GM19463 (cell line): ENCODE results near the gene NPM1.
A peak's percentile ranks its signal among the peaks of the same experiment; 100 is the strongest.
"Not testable (repeated sequence)": the region's sequence is repeated elsewhere in the genome, so short reads cannot be mapped to it uniquely, and the experiment has no call there.

Source experiments
- ATAC-seq: cut with Tn5 transposase; IDR thresholded peaks from one replicate; pipeline ENCODE4 v1.9.1; 2021; ENCODE audit warnings: mild to moderate bottlenecking, moderate library complexity; ENCODE audit not compliant: unreplicated experiment

Gene NPM1

GRCh38 chr5:171387345-171387969 is at the start of gene NPM1:
NPM1 (plus strand) TSS chr5:171387849; CDS start chr5:171387949, 100 bp downstream.
- ATAC-seq: peak; percentile 80

DNA sequence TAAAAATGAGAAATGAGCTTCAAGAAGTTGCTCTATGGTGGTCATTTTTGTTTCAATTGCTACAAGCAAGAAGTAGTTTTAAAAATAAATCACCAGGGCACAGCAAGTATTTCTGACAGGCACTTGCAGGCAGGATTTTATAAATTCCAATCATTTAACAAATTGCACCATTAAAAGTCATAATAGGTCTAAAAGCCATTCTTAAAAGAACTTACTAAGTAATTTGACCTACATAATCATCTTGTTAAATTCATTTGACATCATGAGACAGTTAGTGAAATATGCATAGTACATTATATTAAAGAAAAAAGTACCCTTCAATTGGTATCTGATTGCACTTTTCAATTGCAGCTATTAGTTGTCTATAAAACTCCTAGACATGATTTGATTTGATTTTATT is 47.6 kb upstream of the NPM1 start:
- no peak for ATAC-seq

DNA sequence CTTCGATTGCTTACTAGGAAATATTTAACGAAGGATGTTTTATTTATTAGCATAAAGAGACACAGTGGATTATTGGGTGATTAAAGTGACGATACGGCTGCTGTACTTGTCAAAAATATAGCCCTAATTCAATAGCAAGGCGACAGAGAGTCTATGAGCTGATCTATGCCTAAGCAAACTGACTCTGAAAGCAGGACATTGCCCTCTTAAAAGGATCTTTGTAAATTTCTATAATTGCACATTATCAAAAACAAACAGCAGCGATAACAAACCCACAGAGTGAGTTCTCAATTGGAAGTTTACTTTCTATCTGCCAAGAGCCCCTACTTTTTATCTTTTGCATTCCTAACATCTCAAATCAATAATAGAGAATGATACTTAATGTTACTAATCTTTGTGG is 47.2 kb upstream of the NPM1 start:
- ATAC-seq: no peak

DNA sequence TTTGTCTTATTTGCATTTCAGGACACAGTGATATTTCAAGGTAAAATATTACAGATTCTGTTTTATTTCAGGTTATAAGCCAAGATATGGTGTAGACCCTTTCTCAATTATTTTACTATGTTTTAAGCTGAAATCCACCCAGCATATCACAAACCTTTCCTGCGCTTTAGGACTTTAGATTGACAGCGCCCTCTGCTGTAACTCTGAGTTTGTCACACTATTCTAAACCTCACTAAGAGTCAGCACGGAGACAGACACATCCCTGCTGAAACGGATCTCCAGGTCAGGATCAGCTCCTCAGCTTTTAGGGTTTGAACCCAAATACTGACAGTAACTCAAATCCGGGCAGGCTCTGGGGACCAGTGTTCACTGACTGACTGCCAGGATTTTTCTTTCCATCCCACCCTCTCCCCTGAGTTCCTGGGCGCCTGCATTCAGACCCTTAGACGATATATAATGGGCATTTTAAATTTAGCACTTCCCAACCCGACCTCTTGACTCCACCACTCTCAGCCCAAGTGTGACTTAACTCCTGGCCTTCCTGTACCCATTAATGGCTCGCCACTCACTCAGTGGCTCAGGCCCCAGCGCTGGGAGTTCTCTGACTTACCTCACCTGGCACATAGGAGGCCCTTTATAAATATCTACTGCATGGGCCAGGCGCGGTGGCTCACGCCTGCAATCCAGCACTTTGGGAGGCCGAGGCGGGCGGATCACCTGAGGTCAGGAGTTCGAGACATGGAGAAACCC is 45.1 kb upstream of the NPM1 start:
- ATAC-seq: peak; percentile 62

DNA sequence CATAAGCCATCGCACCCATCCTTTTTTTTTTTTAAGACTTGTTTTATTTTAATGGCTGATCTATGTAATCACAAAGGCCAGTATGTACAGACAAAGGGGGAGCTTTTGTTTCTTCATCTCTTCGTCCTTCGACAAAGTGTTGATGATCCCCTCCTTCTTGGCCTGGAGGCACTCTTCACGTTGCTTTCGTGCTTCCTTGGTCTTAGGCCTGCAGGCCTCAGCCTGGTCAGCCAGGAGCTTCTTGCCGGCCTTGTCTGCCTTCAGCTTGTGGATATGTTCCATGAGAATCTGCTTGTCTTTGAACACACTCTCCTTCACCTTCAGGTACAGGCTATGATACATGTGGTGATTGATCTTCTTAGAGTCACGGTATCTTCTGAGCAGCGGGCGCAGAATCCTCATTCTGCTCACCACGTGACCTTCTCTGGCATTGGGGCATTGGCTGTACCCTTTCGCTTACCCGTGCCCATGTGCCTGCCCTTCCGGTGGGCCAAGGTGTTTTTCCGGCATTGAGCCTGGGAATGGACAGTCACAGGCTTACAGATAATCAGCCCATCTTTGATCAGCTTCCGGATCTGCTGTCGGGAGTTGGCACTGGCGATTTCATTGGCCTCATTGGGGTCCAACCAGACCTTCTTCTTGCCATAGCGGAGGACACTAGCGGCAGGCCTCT is 42.6 kb upstream of the NPM1 start:
- no peak for ATAC-seq

- no peak for ATAC-seq
Observed at GRCh38 chr5:171351536-171352073, 36.0 kb upstream of the NPM1 start.

GRCh38 chr5:171355302-171355724 is 32.3 kb upstream of the NPM1 start:
- ATAC-seq: peak; percentile 88

DNA sequence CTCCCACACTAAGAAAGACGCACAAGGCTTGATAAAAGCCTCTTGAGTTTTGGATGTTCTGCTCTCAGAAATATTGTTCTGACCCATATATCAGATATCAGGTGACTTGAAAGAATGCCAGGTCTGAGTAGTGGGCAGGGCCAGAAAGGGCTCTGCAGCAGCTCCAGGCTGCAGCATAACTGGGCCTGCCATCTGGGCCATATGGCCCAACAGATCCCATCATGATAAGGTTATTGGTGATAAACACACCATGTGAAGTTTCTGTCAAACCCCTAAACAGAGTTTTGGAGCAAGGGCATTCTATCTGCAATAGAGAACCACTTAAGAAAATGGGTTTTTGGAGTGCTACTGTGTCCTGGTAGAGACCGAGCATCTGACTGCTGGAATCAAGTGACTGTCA is 29.8 kb upstream of the NPM1 start:
- ATAC-seq: no peak

DNA sequence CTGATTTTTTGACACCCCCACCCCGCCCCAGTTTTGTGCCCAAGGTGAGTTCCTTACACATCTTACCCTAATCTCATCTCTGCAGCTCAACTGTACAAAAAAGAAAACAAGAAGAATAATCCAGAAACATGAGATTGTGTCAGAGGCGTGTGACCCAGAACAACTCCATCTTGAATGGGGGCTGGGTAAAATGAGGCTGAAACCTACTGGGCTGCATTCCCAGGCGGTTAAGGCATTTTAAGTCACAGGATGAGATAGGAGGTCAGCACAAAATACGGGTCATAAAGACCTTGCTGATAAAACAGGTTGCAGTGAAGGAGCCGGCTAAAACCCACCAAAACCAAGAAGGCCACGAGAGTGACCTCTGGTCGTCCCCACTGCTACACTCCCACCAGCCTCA is 26.5 kb upstream of the NPM1 start:
- not testable (repeated sequence) for ATAC-seq

DNA sequence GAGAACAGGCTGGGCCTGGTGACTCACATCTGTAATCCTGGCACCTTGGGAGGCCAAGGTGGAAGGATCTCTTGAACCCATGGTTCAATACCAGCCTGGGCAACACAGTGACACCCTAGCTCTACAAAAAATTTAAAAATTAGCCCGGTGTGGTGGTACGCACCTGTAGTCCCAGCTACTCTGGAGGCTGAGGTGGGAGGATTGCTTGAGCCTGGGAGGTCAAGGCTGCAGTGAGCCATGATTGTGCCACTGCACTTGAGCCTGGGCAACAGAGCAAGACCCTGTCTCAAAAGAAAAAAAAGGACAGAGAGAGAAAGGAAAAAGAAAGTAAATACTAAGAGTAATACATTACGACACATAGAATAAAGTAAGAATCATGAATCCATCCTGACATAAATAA is 24.4 kb upstream of the NPM1 start:
- not testable (repeated sequence) for ATAC-seq

- ATAC-seq: no peak
Observed at GRCh38 chr5:171363846-171364245, 23.8 kb upstream of the NPM1 start.

DNA sequence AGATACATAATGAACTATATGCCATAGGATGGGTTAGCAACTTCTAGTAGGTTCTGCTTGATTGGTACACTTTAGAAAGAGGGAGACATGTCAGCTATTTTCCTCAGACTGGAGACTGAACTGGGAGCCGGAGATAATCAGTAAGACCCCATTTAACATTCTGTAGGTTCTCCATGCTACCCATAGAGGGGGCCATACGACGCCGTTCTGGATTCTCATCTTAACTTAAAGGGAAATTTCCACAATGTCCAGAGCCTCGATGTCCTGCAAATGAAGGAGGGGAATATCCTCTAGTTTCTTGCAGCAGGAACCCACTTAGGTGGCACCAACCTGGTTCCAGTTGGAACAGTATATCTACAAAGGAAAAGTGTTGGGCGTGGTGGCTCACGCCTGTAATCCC is 22.3 kb upstream of the NPM1 start:
- ATAC-seq: no peak

DNA sequence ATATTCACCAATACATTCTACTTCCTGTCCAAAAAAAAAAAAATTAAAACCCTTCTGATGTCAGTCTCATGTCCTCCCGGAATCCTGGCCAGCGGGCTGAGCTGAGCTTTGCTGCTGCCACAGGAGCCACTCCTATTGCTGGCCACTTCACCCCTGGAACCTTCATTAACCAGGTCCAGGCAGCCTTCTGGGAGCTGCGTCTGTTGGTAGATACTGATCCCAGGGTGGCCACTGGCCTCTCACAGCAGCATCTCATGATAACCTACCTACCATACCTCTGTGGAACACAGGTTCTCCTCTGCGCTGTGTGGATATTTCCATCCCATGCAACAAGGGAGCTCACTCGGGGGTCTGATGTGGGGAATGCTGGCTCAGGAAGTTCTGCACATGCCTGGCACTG is 21.0 kb upstream of the NPM1 start:
- ATAC-seq: no peak

DNA sequence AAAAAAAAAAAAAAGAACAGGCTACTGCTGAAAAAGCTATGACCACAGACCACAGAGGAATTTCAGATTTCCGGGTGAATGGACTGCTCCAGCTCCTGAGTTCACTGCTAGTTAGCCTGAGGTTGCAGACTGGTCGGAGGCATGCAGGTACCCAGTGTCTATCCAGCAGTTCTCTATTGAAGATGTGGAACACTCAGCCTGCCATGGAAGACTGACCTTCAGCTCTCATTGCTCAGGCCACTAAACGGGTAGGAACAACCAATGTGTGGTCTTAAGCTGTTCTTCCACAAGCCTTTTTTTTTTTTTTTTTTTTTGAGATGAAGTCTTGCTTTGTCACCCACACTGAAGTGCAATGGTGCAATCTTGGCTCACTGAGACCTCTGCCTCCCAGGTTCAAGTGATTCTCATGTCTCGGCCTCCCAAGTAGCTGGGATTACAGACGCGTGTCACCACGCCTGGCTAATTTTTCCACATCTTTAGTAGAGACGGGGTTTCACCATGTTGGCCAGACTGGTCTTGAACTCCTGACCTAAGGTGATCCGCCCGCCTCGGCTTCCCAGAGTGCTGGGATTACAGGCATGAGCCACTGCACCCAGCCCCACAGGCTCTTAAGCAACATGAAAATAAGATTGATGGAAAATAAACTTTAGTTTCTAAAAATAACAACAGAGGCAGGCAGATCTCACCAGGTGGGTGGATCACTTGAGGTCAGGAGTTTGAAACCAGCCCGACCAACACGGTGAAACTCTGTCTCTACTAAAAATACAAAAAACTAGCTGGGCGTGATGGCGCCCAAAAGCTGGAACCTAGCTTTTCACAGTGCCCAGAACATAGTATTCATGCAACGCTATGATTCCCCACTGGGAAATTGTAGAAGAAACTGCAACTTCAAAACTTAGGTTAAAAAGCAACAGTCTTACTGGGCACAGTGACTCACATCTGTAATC is 20.0 kb upstream of the NPM1 start:
- no peak for ATAC-seq

- ATAC-seq: no peak
Observed at GRCh38 chr5:171369056-171369455, 18.6 kb upstream of the NPM1 start.

GRCh38 chr5:171369898-171370297 is 17.8 kb upstream of the NPM1 start:
- ATAC-seq: no peak

DNA sequence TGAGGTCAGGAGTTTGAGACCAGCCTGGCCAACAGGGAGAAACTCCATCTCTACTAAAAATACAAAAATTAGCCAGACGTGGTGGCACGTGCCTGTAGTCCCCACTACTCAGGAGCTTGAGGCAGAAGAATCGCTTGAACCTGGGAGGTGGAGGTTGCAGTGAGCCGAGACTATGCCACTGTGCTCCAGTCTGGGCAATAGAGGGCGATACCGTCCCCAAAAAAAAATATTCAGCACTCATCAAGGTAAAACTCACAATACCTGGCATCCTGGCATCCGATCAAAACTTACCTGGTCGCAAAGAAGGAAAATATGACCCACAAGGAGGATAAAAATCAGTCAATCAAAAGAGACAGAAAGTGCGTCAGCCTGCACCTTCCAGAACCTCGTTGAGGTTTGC is 16.8 kb upstream of the NPM1 start:
- not testable (repeated sequence) for ATAC-seq

DNA sequence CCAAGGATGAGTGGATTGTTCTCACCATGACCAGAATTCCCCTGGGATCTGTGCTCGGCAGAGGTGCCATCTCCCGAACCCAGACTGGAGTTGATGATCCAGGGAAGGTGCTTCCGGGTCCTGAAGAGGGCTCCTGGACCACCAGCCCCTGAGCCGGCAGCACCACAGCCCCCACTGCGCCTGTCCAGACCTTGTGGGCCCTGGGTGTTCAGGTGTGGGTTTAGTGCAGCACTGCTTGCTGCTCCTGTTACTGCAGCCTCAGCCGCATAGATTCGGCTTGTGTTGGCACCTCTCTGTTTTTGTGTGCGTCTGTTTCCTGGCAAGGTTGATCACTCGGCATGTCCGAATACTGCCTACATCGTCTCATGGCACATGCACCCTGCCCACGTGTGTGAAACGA is 16.3 kb upstream of the NPM1 start:
- no peak for ATAC-seq

DNA sequence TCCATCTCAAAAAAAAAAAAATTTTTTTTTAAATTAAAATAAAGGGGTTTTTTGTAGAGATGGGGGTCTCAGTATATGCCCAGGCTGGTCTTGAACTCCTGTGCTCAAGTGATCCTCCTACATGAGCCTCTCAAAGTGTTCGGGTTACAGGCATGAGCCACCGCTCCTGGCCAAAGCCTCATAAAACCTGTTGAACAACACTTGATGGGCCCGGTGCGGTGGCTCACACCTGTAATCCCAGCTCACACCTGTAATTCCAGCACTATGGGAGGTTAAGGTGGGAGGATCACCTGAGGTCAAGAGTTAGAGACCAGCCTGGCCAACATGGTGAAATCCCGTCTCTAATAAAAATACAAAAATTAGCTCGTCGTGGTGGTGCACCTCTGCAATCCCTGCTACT is 7.7 kb upstream of the NPM1 start:
- no peak for ATAC-seq

- not testable (repeated sequence) for ATAC-seq
Observed at GRCh38 chr5:171384416-171384815, 3.2 kb upstream of the NPM1 start.

GRCh38 chr5:171384999-171385398 is 2.6 kb upstream of the NPM1 start:
- not testable (repeated sequence) for ATAC-seq
